CD4-positive, CD25-positive, alpha-beta regulatory T cell (primary cell): Measurements from ENCODE around the gene CHCHD4. TPM values are rescaled to one million over a fixed set of nuclear protein-coding genes. Genes with fewer than 3 reads are reported as not detected.
"Not testable (repeated sequence)": the region's sequence is repeated elsewhere in the genome, so short reads cannot be mapped to it uniquely, and the experiment has no call there.

Experiments
- ATAC-seq, 2 donors: fragments of 150-1000 bp; cut with Tn5 transposase; one replicate each; pipeline ENCODE4 v1.10.0; 2021; ENCODE audit warnings: low read depth in 2 of 2, moderate number of reproducible peaks in 2 of 2, moderate library complexity in 1 of 2
- DNase-seq, 3 donors: peaks; one replicate each; pipeline versions ENCODE4 v3.0.0 to v3.0.0-alpha.2; 2012 to 2022; ENCODE audit warnings: mixed read lengths in 1 of 3
- H3K27ac ChIP-seq: one replicate; pipeline ENCODE4 v1.7.0; 2013; ENCODE audit warnings: mild to moderate bottlenecking, low read length; ENCODE audit not compliant: insufficient read depth, poor library complexity, severe bottlenecking
- H3K27me3 ChIP-seq: one replicate; pipeline ENCODE4 v1.7.0; 2013; ENCODE audit warnings: low read length; ENCODE audit not compliant: control insufficient read depth, insufficient read depth
- H3K36me3 ChIP-seq: one replicate; pipeline ENCODE4 v1.7.0; 2013; ENCODE audit warnings: mild to moderate bottlenecking, low read length, moderate library complexity; ENCODE audit not compliant: control insufficient read depth, insufficient read depth
- H3K4me1 ChIP-seq: 2 replicates; pipeline ENCODE4 v1.7.0; 2013; ENCODE audit warnings: mild to moderate bottlenecking, low read length; ENCODE audit not compliant: insufficient read depth, control insufficient read depth, poor library complexity, severe bottlenecking
- H3K4me3 ChIP-seq: one replicate; pipeline ENCODE4 v1.7.0; 2013; ENCODE audit warnings: low read depth, mild to moderate bottlenecking, low read length, moderate library complexity
- H3K9me3 ChIP-seq, 2 experiments: 1 replicate in 1 of 2; 2 replicates in 1 of 2; pipeline ENCODE4 v1.7.0; 2013; ENCODE audit warnings: low read length in 2 of 2, mild to moderate bottlenecking in 1 of 2, moderate library complexity in 1 of 2; ENCODE audit not compliant: control insufficient read depth in 2 of 2
- H3K27ac Mint-ChIP-seq, 3 donors: one replicate each; pipeline ENCODE4 v1.8.0; 2020 to 2022; ENCODE audit warnings: mild to moderate bottlenecking in 3 of 3, mixed read lengths in 3 of 3, moderate library complexity in 2 of 3
- H3K27me3 Mint-ChIP-seq: one replicate; pipeline ENCODE4 v1.8.0; 2022; ENCODE audit warnings: mild to moderate bottlenecking, mixed read lengths
- H3K36me3 Mint-ChIP-seq: one replicate; pipeline ENCODE4 v1.8.0; 2020; ENCODE audit warnings: mixed read lengths
- H3K4me1 Mint-ChIP-seq, 4 donors: one replicate each; pipeline ENCODE4 v1.8.0; 2020 to 2022; ENCODE audit warnings: mixed read lengths in 4 of 4, mild to moderate bottlenecking in 1 of 4
- H3K4me3 Mint-ChIP-seq, 4 donors: one replicate each; pipeline ENCODE4 v1.8.0; 2020 to 2022; ENCODE audit warnings: mild to moderate bottlenecking in 4 of 4, mixed read lengths in 4 of 4, moderate library complexity in 3 of 4
- H3K9me3 Mint-ChIP-seq, 7 donors: one replicate each; pipeline ENCODE4 v1.8.0; 2020 to 2022; ENCODE audit warnings: mixed read lengths in 7 of 7, mild to moderate bottlenecking in 3 of 7, moderate library complexity in 2 of 7
- polyA plus RNA-seq, 4 donors: library from polyadenylated mRNA; unstranded; fragments of 300-500 nt; fragmentation: Illumina TruSeq; gene quantifications; one replicate each; pipeline ENCODE4 v1.2.3, GENCODE V29; 2021
- total RNA-seq: library from RNA; stranded (reverse); gene quantifications from one replicate; pipeline ENCODE4 v1.2.3, GENCODE V29; 2022

The CHCHD4 gene
- total and polyA plus RNA-seq, 5 donors from 2014 or later = 3.6 to 21.1 (median 12.2) TPM

DNA sequence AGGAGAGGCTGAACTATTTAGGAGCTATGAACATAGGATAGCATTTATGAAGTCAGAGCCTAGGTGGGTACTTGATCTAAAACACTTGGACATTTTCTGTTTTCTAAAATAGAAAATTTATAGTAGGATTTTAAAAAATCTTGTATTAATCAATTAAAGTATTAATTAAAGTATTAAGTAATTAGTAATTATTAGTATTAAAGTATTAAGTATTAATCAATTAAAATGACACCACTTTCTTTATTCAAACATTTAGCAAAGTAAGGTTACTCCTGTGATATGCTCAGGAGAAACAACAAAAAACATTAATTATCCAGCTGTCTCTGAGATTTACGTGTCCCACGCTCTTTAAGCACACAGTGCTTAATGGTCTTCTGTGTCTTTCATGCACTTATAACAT is 32.2 kb downstream of the CHCHD4 start:
- H3K27me3 Mint-ChIP-seq = peaks cover 25% of the 10 kb centered on the region
- Histone ChIP-seq H3K4me3 (no peak overlapping the region), H3K36me3 (no peaks in the 10 kb centered on the region), H3K27me3 (peaks cover 12% of the 10 kb centered on the region), H3K9me3 (peaks cover 0 to 7% of the 10 kb centered on the region in 2 experiments), H3K4me1 (no peaks in the 10 kb centered on the region), H3K27ac (no peak overlapping the region)
- no peak for ATAC-seq
- no peak overlapping the region for H3K4me3 Mint-ChIP-seq
- no peak for DNase-seq
- H3K36me3 Mint-ChIP-seq = no peaks in the 10 kb centered on the region
- H3K4me1 Mint-ChIP-seq = no peaks in the 10 kb centered on the region
- no peak overlapping the region for H3K27ac Mint-ChIP-seq
- H3K9me3 Mint-ChIP-seq = peaks cover 0 to 13% (median 1%) of the 10 kb centered on the region in 7 donors

DNA sequence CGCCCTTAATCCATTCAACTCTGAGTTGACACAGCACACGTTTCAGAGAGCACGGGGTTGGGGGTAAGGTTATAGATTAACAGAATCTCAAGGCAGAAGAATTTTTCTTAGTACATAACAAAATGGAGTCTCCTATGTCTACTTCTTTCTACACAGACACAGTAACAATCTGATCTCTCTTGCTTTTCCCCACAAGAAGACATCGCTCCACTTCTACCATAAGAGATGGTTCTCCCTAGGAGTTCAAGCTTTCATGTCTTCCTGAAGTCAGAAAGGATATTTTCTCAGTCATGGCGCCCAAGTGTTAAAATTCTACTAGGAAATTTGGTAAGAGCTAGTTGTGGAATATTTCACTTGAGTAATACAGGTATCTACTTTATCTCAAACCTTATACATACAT is 32.7 kb downstream of the CHCHD4 start:
- Mint-ChIP-seq H3K27me3 (peaks cover 25% of the 10 kb centered on the region), H3K9me3 (peaks cover 0 to 13% (median 1%) of the 10 kb centered on the region in 7 donors)
- H3K4me3 Mint-ChIP-seq, H3K27me3 ChIP-seq, H3K4me3 ChIP-seq, H3K36me3 ChIP-seq, H3K27ac ChIP-seq, H3K4me1 ChIP-seq, H3K9me3 ChIP-seq, H3K36me3 Mint-ChIP-seq, H3K4me1 Mint-ChIP-seq, DNase-seq, H3K27ac Mint-ChIP-seq, ATAC-seq: not testable (repeated sequence)

DNA sequence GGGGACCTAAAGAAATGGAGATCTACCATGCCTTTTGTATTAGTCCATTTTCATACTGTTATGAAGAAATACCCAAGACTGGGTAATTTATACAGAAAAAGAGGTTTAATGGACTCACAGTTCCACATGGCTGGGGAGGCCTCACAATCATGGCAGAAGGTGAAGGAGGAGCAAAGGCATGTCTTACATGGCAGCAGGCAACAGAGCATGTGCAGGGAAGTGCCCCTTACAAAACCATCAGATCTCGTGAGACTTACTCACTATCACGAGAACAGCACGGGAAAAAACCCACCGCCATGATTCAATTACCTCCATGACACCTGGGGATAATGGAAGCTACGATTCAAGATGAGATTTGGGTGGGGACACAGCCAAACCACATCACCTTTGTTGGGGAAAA is 37.2 kb downstream of the CHCHD4 start:
- H3K36me3 Mint-ChIP-seq, H3K4me1 Mint-ChIP-seq, H3K27me3 ChIP-seq, H3K4me3 ChIP-seq, H3K4me1 ChIP-seq, DNase-seq, H3K4me3 Mint-ChIP-seq, ATAC-seq, H3K36me3 ChIP-seq, H3K27ac Mint-ChIP-seq, H3K27ac ChIP-seq, H3K9me3 ChIP-seq: not testable (repeated sequence)
- H3K9me3 Mint-ChIP-seq = peaks cover 0 to 18% (median 7%) of the 10 kb centered on the region in 7 donors
- H3K27me3 Mint-ChIP-seq = peaks cover 21% of the 10 kb centered on the region

DNA sequence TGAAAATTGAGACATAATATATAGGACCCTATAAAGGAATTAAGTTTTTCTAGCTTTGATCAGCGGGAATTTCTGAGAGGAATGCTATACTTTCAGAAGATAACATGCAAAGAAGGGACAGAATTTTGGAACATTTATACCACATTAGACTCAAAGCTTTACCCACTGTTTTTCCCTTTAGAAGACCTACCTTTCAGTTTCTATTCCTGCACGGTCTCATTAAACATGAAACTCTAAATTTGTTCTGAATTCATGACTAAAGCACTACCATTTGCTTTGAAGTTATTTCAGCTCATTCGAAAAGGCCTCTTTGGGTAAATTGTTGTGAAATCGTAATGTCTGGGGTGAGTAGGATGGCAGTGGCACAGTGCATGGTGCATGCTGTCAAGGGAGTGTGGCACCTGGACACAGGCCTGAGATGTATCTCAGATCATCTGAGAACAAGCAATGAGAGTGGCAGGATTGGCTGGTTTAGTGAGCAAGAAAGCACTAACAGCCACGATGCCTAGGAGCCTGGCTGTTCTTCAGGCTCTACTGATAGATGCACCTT is 42.5 kb downstream of the CHCHD4 start:
- DNase-seq = peak in 1 of 3 donors; percentile 24
- no peaks in the 10 kb centered on the region for H3K27me3 ChIP-seq
- H3K4me1 Mint-ChIP-seq = peaks cover 0 to 8% (median 1%) of the 10 kb centered on the region in 4 donors
- no peaks in the 10 kb centered on the region for H3K36me3 Mint-ChIP-seq
- peak overlapping the region in 1 of 3 donors; percentile 37 for H3K27ac Mint-ChIP-seq
- peaks cover 0 to 17% (median 7%) of the 10 kb centered on the region in 7 donors for H3K9me3 Mint-ChIP-seq
- H3K4me3 Mint-ChIP-seq = peak overlapping the region in 1 of 4 donors; percentile 18
- H3K27me3 Mint-ChIP-seq = no peaks in the 10 kb centered on the region
- no peaks in the 10 kb centered on the region for H3K36me3 ChIP-seq
- no peak for ATAC-seq
- H3K9me3 ChIP-seq = no peaks in the 10 kb centered on the region
- H3K27ac ChIP-seq = no peak overlapping the region
- no peak overlapping the region for H3K4me3 ChIP-seq
- no peaks in the 10 kb centered on the region for H3K4me1 ChIP-seq

DNA sequence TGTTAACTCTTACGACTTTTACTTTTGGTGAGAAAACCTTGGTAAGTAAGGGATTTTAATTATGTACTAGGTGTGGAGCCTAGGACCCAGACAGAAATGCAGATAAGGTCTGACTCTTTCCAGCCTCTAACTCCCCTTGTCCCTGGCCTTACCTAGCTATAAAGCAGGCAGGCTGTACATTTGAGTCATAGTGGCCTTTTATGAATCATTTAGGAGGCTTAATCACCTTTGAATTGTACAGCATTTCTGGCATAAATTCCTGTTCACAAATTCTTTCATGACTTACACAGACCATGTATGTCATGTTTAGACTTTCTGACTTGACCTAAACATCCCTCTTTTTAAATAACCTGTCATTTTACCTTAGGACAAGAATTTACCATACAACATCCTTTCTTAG is 47.4 kb downstream of the CHCHD4 start:
- H3K9me3 Mint-ChIP-seq = peaks cover 0 to 11% (median 3%) of the 10 kb centered on the region in 7 donors
- no peaks in the 10 kb centered on the region for H3K4me1 ChIP-seq
- H3K4me1 Mint-ChIP-seq = peaks cover 0 to 6% (median under 1%) of the 10 kb centered on the region in 4 donors
- H3K9me3 ChIP-seq = no peaks in the 10 kb centered on the region
- no peak overlapping the region for H3K4me3 ChIP-seq
- no peaks in the 10 kb centered on the region for H3K27me3 ChIP-seq
- H3K36me3 ChIP-seq = no peaks in the 10 kb centered on the region
- DNase-seq (no peak), ATAC-seq (no peak)
- H3K36me3 Mint-ChIP-seq = no peaks in the 10 kb centered on the region
- H3K27ac Mint-ChIP-seq = no peak overlapping the region
- no peak overlapping the region for H3K4me3 Mint-ChIP-seq
- H3K27me3 Mint-ChIP-seq = no peaks in the 10 kb centered on the region
- no peak overlapping the region for H3K27ac ChIP-seq

DNA sequence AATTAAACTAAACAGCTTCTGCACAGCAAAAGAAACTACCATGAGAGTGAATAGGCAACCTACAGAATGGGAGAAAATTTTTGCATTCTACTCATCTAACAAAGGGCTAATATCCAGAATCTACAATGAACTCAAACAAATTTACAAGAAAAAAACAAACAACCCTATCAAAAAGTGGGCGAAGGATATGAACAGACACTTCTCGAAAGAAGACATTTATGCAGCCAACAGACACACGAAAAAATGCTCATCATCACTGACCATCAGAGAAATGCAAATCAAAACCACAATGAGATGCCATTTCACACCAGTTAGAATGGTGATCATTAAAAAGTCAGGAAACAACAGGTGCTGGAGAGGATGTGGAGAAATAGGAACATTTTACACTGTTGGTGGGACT is 49.4 kb downstream of the CHCHD4 start:
- H3K36me3 ChIP-seq, H3K9me3 ChIP-seq, H3K36me3 Mint-ChIP-seq, H3K4me1 Mint-ChIP-seq, H3K4me1 ChIP-seq, H3K9me3 Mint-ChIP-seq, H3K27me3 Mint-ChIP-seq, H3K27me3 ChIP-seq, H3K4me3 Mint-ChIP-seq, H3K4me3 ChIP-seq, H3K27ac ChIP-seq, H3K27ac Mint-ChIP-seq, ATAC-seq, DNase-seq: not testable (repeated sequence)

DNA sequence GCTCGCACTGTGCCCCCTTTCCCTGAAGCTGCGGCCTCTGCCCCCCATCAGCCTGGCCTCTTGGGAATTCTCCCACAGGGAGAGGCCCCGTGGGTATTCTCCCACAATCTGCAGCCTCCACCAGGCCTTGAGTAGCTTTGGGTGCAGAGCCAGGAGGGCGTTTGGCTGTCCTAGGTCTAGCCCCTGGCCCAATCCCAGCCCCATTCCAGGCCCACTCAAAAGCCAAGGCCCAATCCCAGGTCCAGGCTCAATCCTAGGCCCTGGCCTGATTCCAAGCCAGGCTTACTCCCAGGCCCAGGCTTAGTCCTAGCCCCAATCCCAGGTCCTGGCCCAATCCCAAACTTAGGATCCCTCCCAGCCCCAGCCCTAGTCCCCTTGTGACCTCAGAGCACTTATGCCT is 59.8 kb downstream of the CHCHD4 start:
- no peak overlapping the region for H3K4me3 Mint-ChIP-seq

DNA sequence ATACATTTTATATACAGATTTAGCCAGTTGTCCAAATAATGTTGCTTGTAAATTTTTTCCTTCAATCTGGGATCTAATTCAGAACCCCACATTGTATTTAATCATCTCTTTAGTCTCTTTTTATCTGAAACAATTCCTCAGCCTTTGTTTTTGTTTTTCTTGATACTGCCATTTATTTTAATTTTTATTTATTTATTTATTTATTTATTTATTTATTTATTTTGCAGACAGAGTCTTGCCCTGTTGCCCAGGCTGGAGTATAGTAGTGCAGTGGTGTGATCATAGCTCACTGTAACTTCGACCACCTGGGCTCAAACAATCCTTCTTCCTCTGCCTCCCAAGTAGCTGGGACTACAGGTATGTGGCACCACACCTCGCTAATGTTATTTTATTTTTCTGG is 61.5 kb downstream of the CHCHD4 start:
- no peaks in the 10 kb centered on the region for H3K36me3 ChIP-seq
- H3K4me3 ChIP-seq = no peak overlapping the region
- no peaks in the 10 kb centered on the region for H3K36me3 Mint-ChIP-seq

More for the DNA sequence above, 59.8 kb downstream of the CHCHD4 start:
- Histone ChIP-seq H3K4me1 (no peaks in the 10 kb centered on the region), H3K4me3 (no peak overlapping the region), H3K27ac (no peak overlapping the region), H3K9me3 (no peaks in the 10 kb centered on the region), H3K27me3 (peaks cover 3% of the 10 kb centered on the region), H3K36me3 (no peaks in the 10 kb centered on the region)
- no peaks in the 10 kb centered on the region for H3K36me3 Mint-ChIP-seq
- H3K4me1 Mint-ChIP-seq = no peaks in the 10 kb centered on the region
- H3K27me3 Mint-ChIP-seq = peaks cover 17% of the 10 kb centered on the region
- no peaks in the 10 kb centered on the region for H3K9me3 Mint-ChIP-seq
- no peak overlapping the region for H3K27ac Mint-ChIP-seq
- DNase-seq (no peak), ATAC-seq (no peak)

More for the DNA sequence above, 61.5 kb downstream of the CHCHD4 start:
- no peaks in the 10 kb centered on the region for H3K4me1 ChIP-seq
- DNase-seq = no peak
- H3K27ac ChIP-seq = no peak overlapping the region
- Mint-ChIP-seq H3K27me3 (peaks cover 15% of the 10 kb centered on the region), H3K4me3 (no peak overlapping the region), H3K27ac (no peak overlapping the region), H3K4me1 (no peaks in the 10 kb centered on the region), H3K9me3 (peaks cover 0 to under 1% (median 0%) of the 10 kb centered on the region in 7 donors)
- peaks cover 3% of the 10 kb centered on the region for H3K27me3 ChIP-seq
- H3K9me3 ChIP-seq = no peaks in the 10 kb centered on the region
- no peak for ATAC-seq
